Measurements from ENCODE around the gene NFIA.
"Not testable (repeated sequence)": the region's sequence is repeated elsewhere in the genome, so short reads cannot be mapped to it uniquely, and the experiment has no call there.

Gene NFIA

DNA sequence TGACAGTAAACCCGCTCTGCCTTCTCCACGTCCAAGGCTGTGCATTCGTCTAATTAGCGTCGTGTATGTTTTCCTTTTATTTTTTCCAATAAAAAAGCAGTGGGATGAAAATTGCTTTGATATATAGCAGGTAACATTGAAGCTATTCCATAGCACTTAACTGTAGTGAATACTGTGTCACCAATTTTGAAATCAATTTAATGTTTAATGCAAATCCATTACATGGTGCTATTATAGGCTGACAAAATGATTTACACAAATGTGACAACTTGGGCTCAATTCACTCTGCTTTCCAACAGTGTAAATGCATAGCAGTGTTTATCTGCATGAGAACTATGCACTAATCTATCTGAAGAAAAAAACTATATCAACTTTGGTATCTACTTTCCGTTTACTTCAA, 377.8 kb downstream of the NFIA start:
- no peak overlapping the region for H3K4me3 ChIP-seq (ENCODE audit: control insufficient read depth, low read depth, low read length)
- TF ChIP-seq, protein P1, sequence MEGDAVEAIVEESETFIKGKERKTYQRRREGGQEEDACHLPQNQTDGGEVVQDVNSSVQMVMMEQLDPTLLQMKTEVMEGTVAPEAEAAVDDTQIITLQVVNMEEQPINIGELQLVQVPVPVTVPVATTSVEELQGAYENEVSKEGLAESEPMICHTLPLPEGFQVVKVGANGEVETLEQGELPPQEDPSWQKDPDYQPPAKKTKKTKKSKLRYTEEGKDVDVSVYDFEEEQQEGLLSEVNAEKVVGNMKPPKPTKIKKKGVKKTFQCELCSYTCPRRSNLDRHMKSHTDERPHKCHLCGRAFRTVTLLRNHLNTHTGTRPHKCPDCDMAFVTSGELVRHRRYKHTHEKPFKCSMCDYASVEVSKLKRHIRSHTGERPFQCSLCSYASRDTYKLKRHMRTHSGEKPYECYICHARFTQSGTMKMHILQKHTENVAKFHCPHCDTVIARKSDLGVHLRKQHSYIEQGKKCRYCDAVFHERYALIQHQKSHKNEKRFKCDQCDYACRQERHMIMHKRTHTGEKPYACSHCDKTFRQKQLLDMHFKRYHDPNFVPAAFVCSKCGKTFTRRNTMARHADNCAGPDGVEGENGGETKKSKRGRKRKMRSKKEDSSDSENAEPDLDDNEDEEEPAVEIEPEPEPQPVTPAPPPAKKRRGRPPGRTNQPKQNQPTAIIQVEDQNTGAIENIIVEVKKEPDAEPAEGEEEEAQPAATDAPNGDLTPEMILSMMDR (IDR thresholded peaks at IDR 0.05; ENCODE audit: control insufficient read depth, insufficient read depth, low read depth, low read length, missing control alignments): no peak

GRCh38 chr1:61461406-61462384, 379.3 kb downstream of the NFIA start:
- no peak for DNase-seq (ENCODE audit: low read depth)
- TF ChIP-seq, protein P1 (IDR thresholded peaks at IDR 0.05; ENCODE audit: control insufficient read depth, insufficient read depth, low read depth, low read length, missing control alignments): no peak
- H3K4me3 ChIP-seq (ENCODE audit: control insufficient read depth, low read depth, low read length): no peak overlapping the region

More for the DNA sequence above, 377.8 kb downstream of the NFIA start:
- no peak for DNase-seq (ENCODE audit: low read depth)

DNA sequence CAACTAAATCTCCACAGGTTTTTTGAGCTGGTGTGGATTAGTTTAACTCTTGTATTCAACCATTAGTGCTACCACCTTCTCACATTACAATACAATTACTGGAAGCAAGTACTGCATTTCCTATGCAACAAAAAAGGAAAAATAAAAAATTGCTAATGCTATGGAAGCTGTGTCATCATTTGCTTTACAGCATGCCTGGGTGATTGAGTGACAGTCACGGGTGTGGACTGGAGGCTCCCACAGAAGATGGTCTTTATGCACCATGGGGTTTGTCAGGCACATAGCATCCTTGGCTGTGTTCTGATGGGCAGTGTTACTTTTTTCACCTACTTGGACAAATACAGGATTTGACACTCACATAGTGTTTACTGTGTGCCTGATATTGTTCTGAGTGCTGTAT, 380.3 kb downstream of the NFIA start:
- H3K4me3 ChIP-seq (ENCODE audit: control insufficient read depth, low read depth, low read length): no peak overlapping the region
- no peak for DNase-seq (ENCODE audit: low read depth)
- TF ChIP-seq, protein P1 (IDR thresholded peaks at IDR 0.05; ENCODE audit: control insufficient read depth, insufficient read depth, low read depth, low read length, missing control alignments): no peak

GRCh38 chr1:61463220-61463619, 380.9 kb downstream of the NFIA start:
- no peak for DNase-seq (ENCODE audit: low read depth)

DNA sequence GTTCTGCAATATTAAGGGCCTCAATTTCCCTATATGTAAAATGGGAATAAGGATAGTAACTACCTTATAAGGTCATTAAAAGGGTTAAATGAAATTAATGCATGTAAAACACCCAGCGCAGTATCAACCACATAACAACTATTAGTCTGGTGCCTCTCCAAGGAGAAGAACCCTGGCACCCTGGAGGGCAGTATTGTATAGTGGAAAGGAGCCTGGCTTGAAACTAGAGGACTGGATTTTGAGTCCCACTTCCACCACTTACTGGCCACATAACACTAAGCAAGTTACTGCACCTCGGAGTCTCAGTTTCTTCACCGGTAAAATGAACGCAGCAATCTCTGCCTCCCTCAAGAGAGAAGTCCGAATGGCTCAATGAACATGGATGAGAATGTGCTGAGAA, 385.5 kb downstream of the NFIA start:
- H3K4me3 ChIP-seq (ENCODE audit: control insufficient read depth, low read depth, low read length); DNase-seq (ENCODE audit: low read depth): not testable (repeated sequence)

More at GRCh38 chr1:61463220-61463619, 380.9 kb downstream of the NFIA start:
- TF ChIP-seq, protein P1 (IDR thresholded peaks at IDR 0.05; ENCODE audit: control insufficient read depth, insufficient read depth, low read depth, low read length, missing control alignments): no peak
- H3K4me3 ChIP-seq (ENCODE audit: control insufficient read depth, low read depth, low read length): no peak overlapping the region

GRCh38 chr1:61469365-61469764, 387.0 kb downstream of the NFIA start:
- DNase-seq (ENCODE audit: low read depth): no peak
- H3K4me3 ChIP-seq (ENCODE audit: control insufficient read depth, low read depth, low read length): no peak overlapping the region
- TF ChIP-seq, protein P1 (IDR thresholded peaks at IDR 0.05; ENCODE audit: control insufficient read depth, insufficient read depth, low read depth, low read length, missing control alignments): no peak

GRCh38 chr1:61472876-61473275, 390.5 kb downstream of the NFIA start:
- DNase-seq (ENCODE audit: low read depth): no peak

More at GRCh38 chr1:61472876-61473275, 390.5 kb downstream of the NFIA start:
- TF ChIP-seq, protein P1 (IDR thresholded peaks at IDR 0.05; ENCODE audit: control insufficient read depth, insufficient read depth, low read depth, low read length, missing control alignments): no peak
- no peak overlapping the region for H3K4me3 ChIP-seq (ENCODE audit: control insufficient read depth, low read depth, low read length)
